Hepatocyte (in vitro differentiated cells): ENCODE data around the gene PAX1.

Experiments
- CTCF ChIP-seq: fragments of 200-600 bp; sonication (generic); IDR thresholded peaks from 2 replicates; pipeline ENCODE4 v1.5.1; 2016; ENCODE audit warnings: antibody characterized with exemption, mild to moderate bottlenecking; ENCODE audit not compliant: poor library complexity
- EZH2phosphoT487 ChIP-seq: fragments of 200-600 bp; sonication (generic); IDR thresholded peaks from one replicate; pipeline ENCODE4 v1.6.1; 2018; ENCODE audit warnings: antibody characterized with exemption, mild to moderate bottlenecking, low read depth, moderate library complexity; ENCODE audit not compliant: unreplicated experiment, severe bottlenecking

DNA sequence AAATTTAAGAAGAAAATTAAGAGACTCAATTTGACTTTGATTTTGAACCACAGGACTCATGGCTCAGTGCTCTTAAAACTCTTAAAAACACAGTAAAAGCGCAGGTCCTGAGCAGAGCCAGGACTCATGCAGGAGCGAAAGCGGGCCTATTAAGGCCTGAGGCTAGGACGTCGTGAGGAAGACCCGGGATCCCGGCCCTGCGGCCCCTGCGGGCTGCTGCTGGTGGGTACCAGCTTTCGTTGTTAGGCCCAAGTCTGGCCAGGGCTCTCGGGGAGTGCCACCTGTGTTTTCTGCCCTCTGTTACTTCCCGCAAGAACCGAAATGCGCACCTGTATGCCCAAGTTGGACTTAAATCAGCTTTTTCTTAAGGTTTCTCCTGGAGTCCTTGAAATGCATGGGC is 3.4 kb upstream of the PAX1 start:
- TF ChIP-seq EZH2phosphoT487 = no peak
- TF ChIP-seq CTCF = no peak
